ENCODE data around the gene HMG20A. TPM values are rescaled to one million over a fixed set of nuclear protein-coding genes. Genes with fewer than 3 reads are reported as not detected.

Gene HMG20A
- polyA plus RNA-seq, 1 experiment = 31.0 TPM

- Histone ChIP-seq H3K27me3 (ENCODE audit: control insufficient read depth, insufficient read depth, low read length) (no peaks in the 10 kb centered on the region), H3K36me3 (ENCODE audit: control insufficient read depth, insufficient read depth, low read length) (no peaks in the 10 kb centered on the region), H3K4me3 (ENCODE audit: low read depth, low read length) (no peak overlapping the region)
- no peak for TF ChIP-seq CTCF (IDR thresholded peaks at IDR 0.05; ENCODE audit: insufficient read depth, low read depth, low read length)
- no peak for DNase-seq (ENCODE audit: low read depth)
- CTCF ChIA-PET = interaction anchor here (0.7 to 1.0 kb wide), 3 partner anchors 21 to 434 kb away, joined by 3 to 4 read pairs (median 3); no protein-coding TSS in a partner anchor
- POLR2A ChIA-PET = interaction anchor here (0.6 kb wide), 1 partner anchor 24 kb away, joined by 3 read pairs; no protein-coding TSS in a partner anchor
Observed at GRCh38 chr15:77457905-77458265, 37.2 kb downstream of the HMG20A start.

DNA sequence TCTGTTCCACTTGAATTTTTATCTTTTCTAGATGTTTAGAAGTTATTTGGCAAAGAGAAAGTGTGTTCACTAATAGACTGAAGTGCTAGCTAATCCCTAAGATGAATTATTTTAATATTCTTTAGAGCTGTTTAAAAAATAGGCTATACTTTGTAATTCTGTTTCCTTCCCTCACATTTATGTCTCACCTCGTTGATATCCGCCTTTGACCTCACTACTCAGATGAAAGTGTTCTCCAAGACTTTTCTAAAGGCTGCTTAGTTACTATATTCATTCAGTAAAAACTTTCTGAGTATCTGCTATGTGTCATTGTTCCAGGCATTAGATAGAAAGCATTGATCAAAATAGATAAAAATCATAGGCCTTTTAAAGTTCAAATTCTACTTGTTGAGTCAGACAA, 38.3 kb downstream of the HMG20A start:
- Histone ChIP-seq H3K36me3 (ENCODE audit: control insufficient read depth, insufficient read depth, low read length) (no peaks in the 10 kb centered on the region), H3K27me3 (ENCODE audit: control insufficient read depth, insufficient read depth, low read length) (no peaks in the 10 kb centered on the region), H3K4me3 (ENCODE audit: low read depth, low read length) (no peak overlapping the region)
- POLR2A ChIA-PET = no interaction called here
- DNase-seq (ENCODE audit: low read depth) = no peak
- no peak for TF ChIP-seq CTCF (IDR thresholded peaks at IDR 0.05; ENCODE audit: insufficient read depth, low read depth, low read length)
- CTCF ChIA-PET = no interaction called here

DNA sequence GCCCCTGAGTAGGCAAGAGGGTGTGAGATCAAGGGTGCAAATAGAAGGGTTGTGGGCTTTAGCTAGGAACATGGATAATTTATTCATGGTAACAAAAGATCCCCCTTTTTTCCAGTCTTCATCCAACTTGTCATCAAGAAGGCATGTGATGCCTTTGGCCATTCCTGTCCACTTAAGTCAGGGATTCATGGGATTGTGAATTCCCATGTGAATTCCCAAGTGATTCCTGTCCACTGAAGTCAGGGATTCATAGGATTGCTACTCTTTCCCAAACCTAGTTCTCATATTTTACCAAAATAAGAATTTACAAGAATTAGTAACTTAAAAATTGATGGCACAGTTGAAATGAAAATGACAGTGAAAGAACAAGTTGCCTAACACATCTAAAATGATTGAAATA, 40.8 kb downstream of the HMG20A start:
- ChIA-PET POLR2A (no interaction called here), CTCF (no interaction called here)
- H3K27me3 ChIP-seq (ENCODE audit: control insufficient read depth, insufficient read depth, low read length) = no peaks in the 10 kb centered on the region
- no peak overlapping the region for H3K4me3 ChIP-seq (ENCODE audit: low read depth, low read length)
- peak; percentile 71 for DNase-seq (ENCODE audit: low read depth)
- TF ChIP-seq CTCF (IDR thresholded peaks at IDR 0.05; ENCODE audit: insufficient read depth, low read depth, low read length) = no peak
- H3K36me3 ChIP-seq (ENCODE audit: control insufficient read depth, insufficient read depth, low read length) = no peaks in the 10 kb centered on the region; the same call in 1 of the 2 replicates

- ChIA-PET CTCF (no interaction called here), POLR2A (no interaction called here)
- no peak for TF ChIP-seq CTCF (IDR thresholded peaks at IDR 0.05; ENCODE audit: insufficient read depth, low read depth, low read length)
- no peak overlapping the region for H3K4me3 ChIP-seq (ENCODE audit: low read depth, low read length)
- peaks cover 8% of the 10 kb centered on the region for H3K36me3 ChIP-seq (ENCODE audit: control insufficient read depth, insufficient read depth, low read length)
- DNase-seq (ENCODE audit: low read depth) = no peak
- no peaks in the 10 kb centered on the region for H3K27me3 ChIP-seq (ENCODE audit: control insufficient read depth, insufficient read depth, low read length)
Observed at GRCh38 chr15:77464129-77464865, 43.6 kb downstream of the HMG20A start.

DNA sequence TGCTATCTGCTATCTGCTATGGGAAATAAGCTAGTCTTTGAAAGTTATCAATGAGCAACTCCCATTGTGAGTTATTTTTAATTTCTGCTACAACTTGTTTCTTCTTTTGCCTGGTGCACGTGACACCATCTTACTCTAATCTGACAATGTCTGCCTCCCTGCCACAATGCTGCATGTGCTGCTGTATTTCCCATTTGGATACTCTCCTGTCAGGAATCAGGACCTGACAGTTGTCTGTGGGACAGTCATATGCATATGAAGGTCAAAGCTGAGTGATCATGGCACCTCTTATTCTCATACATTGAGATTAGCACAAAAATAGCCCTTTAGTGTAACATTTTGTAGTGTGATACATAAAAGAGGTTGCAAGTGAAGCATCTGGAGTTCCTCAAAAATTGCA, 45.8 kb downstream of the HMG20A start:
- no peak for DNase-seq (ENCODE audit: low read depth)
- Histone ChIP-seq H3K4me3 (ENCODE audit: low read depth, low read length) (no peak overlapping the region), H3K27me3 (ENCODE audit: control insufficient read depth, insufficient read depth, low read length) (no peaks in the 10 kb centered on the region), H3K36me3 (ENCODE audit: control insufficient read depth, insufficient read depth, low read length) (peaks cover 11% of the 10 kb centered on the region)
- POLR2A ChIA-PET = no interaction called here
- CTCF ChIA-PET = interaction anchor here (0.8 kb wide), 1 partner anchor 347 kb away, joined by 3 read pairs; no protein-coding TSS in a partner anchor
- no peak for TF ChIP-seq CTCF (IDR thresholded peaks at IDR 0.05; ENCODE audit: insufficient read depth, low read depth, low read length)
